ENCODE results near the gene SHPK. TPM values are rescaled to one million over a fixed set of nuclear protein-coding genes. Genes with fewer than 3 reads are reported as not detected.

The SHPK gene
- total RNA-seq, 1 donor from 2014 or later, result 11.2 TPM

Other genes with a start within 250 kb of the SHPK start
- gene OR3A2, start 249.9 kb downstream of the SHPK start, total RNA-seq, result not detected in 2 replicates
- gene OR1E1, start 237.8 kb downstream of the SHPK start, total RNA-seq, result not detected in 2 replicates
- gene OR3A3, start 224.9 kb downstream of the SHPK start, total RNA-seq, result not detected in 2 replicates
- gene OR1E2, start 202.4 kb downstream of the SHPK start, total RNA-seq, result not detected in 2 replicates
- 1.7 TPM in 1 of 2 replicates, not detected in the other for gene SPATA22, start 164.4 kb downstream of the SHPK start, total RNA-seq
- gene ASPA, start 160.3 kb downstream of the SHPK start, total RNA-seq, result 0.13 TPM in 1 of 2 replicates, not detected in the other
- gene TRPV3, start 78.4 kb downstream of the SHPK start, total RNA-seq, result 0.13 TPM in 1 of 2 replicates, not detected in the other
- 0.51 and 0.76 TPM in 2 replicates for gene TRPV1, start 26.8 kb downstream of the SHPK start, total RNA-seq
- 15.3 and 30.2 TPM in 2 replicates for gene CTNS, start 510 bp upstream of the SHPK start, total RNA-seq
- gene TAX1BP3, start 32.3 kb upstream of the SHPK start, total RNA-seq, result 190 and 223 TPM in 2 replicates
- gene EMC6, start 32.6 kb upstream of the SHPK start, total RNA-seq, result 18.4 and 19.8 TPM in 2 replicates
- 0.13 and 0.77 TPM in 2 replicates for gene P2RX5, start 59.9 kb upstream of the SHPK start, total RNA-seq
- gene HASPIN, start 87.7 kb upstream of the SHPK start, total RNA-seq, result 3.5 and 5.5 TPM in 2 replicates
- 9.1 and 20.3 TPM in 2 replicates for gene ITGAE, start 164.9 kb upstream of the SHPK start, total RNA-seq
- 12.2 and 18.0 TPM in 2 replicates for gene NCBP3, start 210.0 kb upstream of the SHPK start, total RNA-seq

Measured in dermis microvascular lymphatic vessel endothelial cell (primary cell).